ENCODE data around the gene PRH1.

PRH1 gene

DNA sequence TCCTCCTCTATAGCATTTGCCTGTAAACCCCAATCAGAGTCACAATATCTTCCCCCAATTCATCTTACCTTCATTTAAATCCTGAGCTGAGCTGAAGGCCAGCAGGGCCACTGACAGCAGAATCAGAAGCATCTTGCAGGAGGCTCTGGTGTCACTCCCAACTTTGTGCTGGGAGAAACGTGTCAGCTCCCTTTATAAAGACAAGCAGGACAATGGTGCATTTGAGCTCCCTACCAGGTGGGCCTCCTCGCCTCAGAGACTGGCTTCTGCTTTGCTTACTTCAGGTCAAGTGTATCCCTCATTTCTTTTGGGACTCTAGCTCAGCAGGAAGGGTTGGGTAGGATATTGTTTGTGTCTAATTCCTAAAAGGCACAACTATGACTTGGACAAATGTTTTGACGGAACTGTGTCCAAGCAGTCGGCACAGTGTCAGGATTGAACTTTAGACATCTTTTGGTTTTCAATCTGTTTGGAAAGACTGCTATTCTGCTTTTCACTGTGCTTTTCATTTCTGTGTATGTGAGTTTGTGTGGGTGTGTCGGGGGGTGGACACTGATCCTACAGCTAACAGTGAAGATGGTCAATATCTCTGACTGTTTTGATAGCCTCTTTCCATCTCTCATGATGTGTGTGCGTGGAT, at the start of gene PRH1:
Gene PRH1 (minus strand): TSS at position 170 of the 640 bp plus-strand sequence. CDS start 38 bp downstream, at position 132.
- Histone ChIP-seq H3K27me3 (ENCODE audit: insufficient read depth, insufficient read length) (no peaks in the 10 kb centered on the region), H3K9me3 (ENCODE audit: insufficient read depth, low read length) (no peaks in the 10 kb centered on the region), H3K36me3 (ENCODE audit: insufficient read depth, insufficient read length, low read length) (no peaks in the 10 kb centered on the region), H3K4me1 (ENCODE audit: insufficient read depth, insufficient read length) (no peaks in the 10 kb centered on the region), H3K4me3 (ENCODE audit: insufficient read length, low read depth) (no peak within 1 kb of the TSS), H3K9ac (ENCODE audit: insufficient read length, low read depth) (no peak within 1 kb of the TSS)
- no peak for DNase-seq (ENCODE audit: low read depth, low spot score)
- no peak for TF ChIP-seq ZNF274 (IDR thresholded peaks at IDR 0.05; ENCODE audit: low read depth, low read length)
- no peak for TF ChIP-seq YY1 (IDR thresholded peaks at IDR 0.05; ENCODE audit: insufficient read depth, insufficient read length)
- no peak for TF ChIP-seq SUZ12 (IDR thresholded peaks at IDR 0.05; ENCODE audit: extremely low read depth, insufficient read depth, insufficient read length)

DNA sequence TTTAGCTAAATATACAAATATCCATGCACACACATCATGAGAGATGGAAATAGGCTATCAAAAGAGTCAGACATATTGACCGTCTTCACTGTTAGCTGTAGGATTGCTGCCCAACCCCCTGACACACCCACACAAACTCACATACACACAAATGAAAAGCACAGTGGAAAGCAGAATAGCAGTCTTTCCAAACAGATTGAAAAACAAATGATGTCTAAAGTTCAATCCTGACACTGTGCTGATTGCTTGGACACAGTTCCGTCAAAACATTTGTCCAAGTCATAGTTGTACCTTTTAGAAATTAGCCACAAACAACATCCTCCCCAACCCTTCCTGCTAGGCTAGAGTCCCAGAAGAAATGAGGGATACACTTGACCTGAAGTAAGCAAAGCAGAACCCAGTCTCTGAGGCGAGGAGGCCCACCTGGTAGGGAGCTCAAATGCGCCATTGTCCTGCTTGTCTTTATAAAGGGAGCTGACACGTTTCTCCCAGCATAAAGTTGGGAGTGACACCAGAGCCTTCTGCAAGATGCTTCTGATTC, 44.8 kb upstream of the PRH1 start, which contains the start of gene PRH2:
Gene PRH2 (plus strand): TSS at position 491 of the 541 bp plus-strand sequence. CDS start 38 bp downstream, at position 529.
- Histone ChIP-seq H3K9ac (ENCODE audit: insufficient read length, low read depth) (no peak within 1 kb of the TSS), H3K36me3 (ENCODE audit: insufficient read depth, insufficient read length, low read length) (no peaks in the 10 kb centered on the region), H3K27me3 (ENCODE audit: insufficient read depth, insufficient read length) (no peaks in the 10 kb centered on the region), H3K4me1 (ENCODE audit: insufficient read depth, insufficient read length) (no peaks in the 10 kb centered on the region), H3K9me3 (ENCODE audit: insufficient read depth, low read length) (no peaks in the 10 kb centered on the region), H3K4me3 (ENCODE audit: insufficient read length, low read depth) (no peak within 1 kb of the TSS)
- TF ChIP-seq YY1 (IDR thresholded peaks at IDR 0.05; ENCODE audit: insufficient read depth, insufficient read length) (no peak), ZNF274 (IDR thresholded peaks at IDR 0.05; ENCODE audit: low read depth, low read length) (no peak), SUZ12 (IDR thresholded peaks at IDR 0.05; ENCODE audit: extremely low read depth, insufficient read depth, insufficient read length) (no peak)
- DNase-seq (ENCODE audit: low read depth, low spot score) = no peak

DNA sequence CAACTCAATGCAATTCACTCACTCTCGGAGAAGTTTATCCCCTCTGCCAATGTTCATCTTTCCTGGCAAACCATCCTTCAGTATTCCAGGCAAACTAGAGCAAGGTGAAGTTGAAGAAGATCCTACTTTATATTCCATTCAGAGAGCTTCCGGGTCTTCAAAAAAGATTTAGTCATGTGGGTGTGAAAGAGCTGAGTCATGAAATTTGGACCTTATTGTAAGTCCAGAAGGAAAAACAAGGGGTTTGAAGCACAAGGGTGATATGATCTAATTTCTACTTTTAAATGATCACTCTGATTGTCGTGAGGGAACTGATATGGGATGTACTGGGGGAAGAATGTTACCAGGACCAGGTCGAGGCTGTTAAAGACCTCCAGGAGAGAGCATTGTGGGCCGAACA, 42.2 kb upstream of the PRH1 start:
- DNase-seq (ENCODE audit: low read depth, low spot score) = no peak
- H3K9ac ChIP-seq (ENCODE audit: insufficient read length, low read depth) = no peak overlapping the region
- no peak for TF ChIP-seq YY1 (IDR thresholded peaks at IDR 0.05; ENCODE audit: insufficient read depth, insufficient read length)
- TF ChIP-seq SUZ12 (IDR thresholded peaks at IDR 0.05; ENCODE audit: extremely low read depth, insufficient read depth, insufficient read length) = no peak
- TF ChIP-seq ZNF274 (IDR thresholded peaks at IDR 0.05; ENCODE audit: low read depth, low read length) = no peak
- no peaks in the 10 kb centered on the region for H3K9me3 ChIP-seq (ENCODE audit: insufficient read depth, low read length)
- H3K4me1 ChIP-seq (ENCODE audit: insufficient read depth, insufficient read length) = no peaks in the 10 kb centered on the region
- no peaks in the 10 kb centered on the region for H3K36me3 ChIP-seq (ENCODE audit: insufficient read depth, insufficient read length, low read length)
- no peak overlapping the region for H3K4me3 ChIP-seq (ENCODE audit: insufficient read length, low read depth)
- no peaks in the 10 kb centered on the region for H3K27me3 ChIP-seq (ENCODE audit: insufficient read depth, insufficient read length)

DNA sequence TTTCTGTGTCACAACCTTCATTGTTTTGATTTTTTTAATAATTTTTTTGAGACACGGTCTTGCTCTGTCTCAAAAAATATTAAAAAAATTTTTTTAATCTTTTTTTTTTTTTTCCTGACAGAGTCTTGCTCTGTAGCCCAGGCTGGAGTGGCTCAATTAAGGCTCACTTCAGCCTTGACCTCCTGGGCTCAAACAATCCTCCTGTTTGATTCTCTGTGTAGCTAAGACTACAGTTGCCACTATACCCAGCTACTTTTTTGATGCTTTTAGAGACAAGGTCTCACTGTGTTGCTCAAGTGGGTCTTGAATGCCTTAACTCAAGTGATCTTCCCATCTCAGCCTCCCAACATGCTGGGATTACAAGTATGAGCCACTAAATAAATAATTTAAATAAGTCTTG, 35.8 kb upstream of the PRH1 start:
- Histone ChIP-seq H3K36me3 (ENCODE audit: insufficient read depth, insufficient read length, low read length) (no peaks in the 10 kb centered on the region), H3K27me3 (ENCODE audit: insufficient read depth, insufficient read length) (no peaks in the 10 kb centered on the region), H3K9me3 (ENCODE audit: insufficient read depth, low read length) (no peaks in the 10 kb centered on the region), H3K4me3 (ENCODE audit: insufficient read length, low read depth) (no peak overlapping the region), H3K4me1 (ENCODE audit: insufficient read depth, insufficient read length) (no peaks in the 10 kb centered on the region), H3K9ac (ENCODE audit: insufficient read length, low read depth) (no peak overlapping the region)
- DNase-seq (ENCODE audit: low read depth, low spot score) = no peak
- TF ChIP-seq YY1 (IDR thresholded peaks at IDR 0.05; ENCODE audit: insufficient read depth, insufficient read length) (no peak), SUZ12 (IDR thresholded peaks at IDR 0.05; ENCODE audit: extremely low read depth, insufficient read depth, insufficient read length) (no peak), ZNF274 (IDR thresholded peaks at IDR 0.05; ENCODE audit: low read depth, low read length) (no peak)

DNA sequence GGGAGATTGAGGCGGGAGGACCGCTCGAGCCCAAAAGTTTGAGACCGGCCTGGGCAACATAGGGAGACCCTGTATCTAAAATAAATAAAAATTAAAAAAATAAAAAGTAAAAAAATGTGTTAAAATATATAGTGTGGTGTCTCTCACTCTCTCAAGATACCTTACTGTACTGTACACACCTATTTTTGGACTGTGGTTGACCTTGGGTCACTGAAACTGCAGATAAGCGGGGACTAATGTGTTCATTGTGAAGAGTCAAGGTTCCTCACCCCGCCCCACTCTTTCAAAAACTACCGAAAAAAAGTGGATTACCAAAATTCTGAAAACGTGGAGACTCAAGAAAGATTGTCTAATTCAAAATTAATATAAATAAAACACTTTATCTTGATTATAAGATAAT, 26.3 kb upstream of the PRH1 start:
- H3K9me3 ChIP-seq (ENCODE audit: insufficient read depth, low read length) = 0 out of 2 replicates have a peak, but pooled peaks cover 6% of the 10 kb centered on the region
- H3K9ac ChIP-seq (ENCODE audit: insufficient read length, low read depth) = no peak overlapping the region
- no peak for TF ChIP-seq YY1 (IDR thresholded peaks at IDR 0.05; ENCODE audit: insufficient read depth, insufficient read length)
- no peak for TF ChIP-seq ZNF274 (IDR thresholded peaks at IDR 0.05; ENCODE audit: low read depth, low read length)
- no peak for TF ChIP-seq SUZ12 (IDR thresholded peaks at IDR 0.05; ENCODE audit: extremely low read depth, insufficient read depth, insufficient read length)
- no peaks in the 10 kb centered on the region for H3K4me1 ChIP-seq (ENCODE audit: insufficient read depth, insufficient read length)
- no peaks in the 10 kb centered on the region for H3K27me3 ChIP-seq (ENCODE audit: insufficient read depth, insufficient read length)
- no peak for DNase-seq (ENCODE audit: low read depth, low spot score)
- H3K36me3 ChIP-seq (ENCODE audit: insufficient read depth, insufficient read length, low read length) = no peaks in the 10 kb centered on the region
- no peak overlapping the region for H3K4me3 ChIP-seq (ENCODE audit: insufficient read length, low read depth)

DNA sequence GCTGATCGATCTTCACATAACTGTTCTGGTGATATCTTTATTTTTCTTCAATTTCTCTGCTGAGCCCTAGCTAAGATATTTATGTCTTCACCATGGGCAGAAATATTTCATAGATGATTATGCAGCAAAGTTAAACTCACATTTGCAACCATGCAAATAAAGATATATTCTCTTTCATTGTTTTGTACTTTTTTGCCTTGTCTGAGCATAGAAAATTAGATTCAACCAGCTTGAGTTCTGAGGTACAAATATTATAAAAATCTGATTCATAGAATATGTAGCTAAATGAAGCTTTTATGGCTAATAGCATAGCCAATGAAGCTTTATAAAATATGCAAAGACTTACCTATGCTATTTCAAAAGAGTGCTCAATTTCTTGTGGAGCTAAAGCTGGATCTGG, 25.4 kb upstream of the PRH1 start, which contains the start of gene TAS2R13:
Gene TAS2R13 (minus strand): TSS at position 101 of the 400 bp plus-strand sequence. CDS start 264 bp downstream, outside the sequence.
- Histone ChIP-seq H3K9me3 (ENCODE audit: insufficient read depth, low read length) (peaks cover 16% of the 10 kb centered on the region; the same call in 1 of the 2 replicates), H3K27me3 (ENCODE audit: insufficient read depth, insufficient read length) (no peaks in the 10 kb centered on the region), H3K4me1 (ENCODE audit: insufficient read depth, insufficient read length) (no peaks in the 10 kb centered on the region), H3K9ac (ENCODE audit: insufficient read length, low read depth) (no peak within 1 kb of the TSS), H3K36me3 (ENCODE audit: insufficient read depth, insufficient read length, low read length) (no peaks in the 10 kb centered on the region), H3K4me3 (ENCODE audit: insufficient read length, low read depth) (no peak within 1 kb of the TSS)
- TF ChIP-seq YY1 (IDR thresholded peaks at IDR 0.05; ENCODE audit: insufficient read depth, insufficient read length) (no peak), ZNF274 (IDR thresholded peaks at IDR 0.05; ENCODE audit: low read depth, low read length) (no peak), SUZ12 (IDR thresholded peaks at IDR 0.05; ENCODE audit: extremely low read depth, insufficient read depth, insufficient read length) (no peak)
- DNase-seq (ENCODE audit: low read depth, low spot score) = no peak

DNA sequence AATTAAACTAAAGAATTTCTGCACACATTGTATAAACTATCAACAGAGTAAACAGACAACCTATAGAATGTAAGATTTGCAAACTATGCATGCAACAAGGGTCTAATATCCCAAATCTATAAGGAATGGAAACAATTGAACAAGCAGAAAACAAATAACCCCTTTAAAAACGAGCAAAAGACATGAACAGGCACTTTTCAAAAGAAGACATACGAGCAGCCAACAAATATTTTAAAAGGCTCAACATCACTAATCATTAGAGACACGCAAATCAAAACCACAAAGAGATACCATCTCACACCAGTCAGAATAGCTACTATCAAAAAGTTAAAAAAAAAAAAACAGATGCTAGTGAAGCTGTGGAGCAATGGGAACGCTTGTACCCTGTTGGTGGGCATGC, 20.6 kb upstream of the PRH1 start:
- TF ChIP-seq YY1 (IDR thresholded peaks at IDR 0.05; ENCODE audit: insufficient read depth, insufficient read length) = no peak
- TF ChIP-seq SUZ12 (IDR thresholded peaks at IDR 0.05; ENCODE audit: extremely low read depth, insufficient read depth, insufficient read length) = no peak
- TF ChIP-seq ZNF274 (IDR thresholded peaks at IDR 0.05; ENCODE audit: low read depth, low read length) = no peak
- no peaks in the 10 kb centered on the region for H3K4me1 ChIP-seq (ENCODE audit: insufficient read depth, insufficient read length)
- H3K9ac ChIP-seq (ENCODE audit: insufficient read length, low read depth) = no peak overlapping the region
- peaks cover 36% of the 10 kb centered on the region; the same call in 1 of the 2 replicates for H3K9me3 ChIP-seq (ENCODE audit: insufficient read depth, low read length)
- H3K36me3 ChIP-seq (ENCODE audit: insufficient read depth, insufficient read length, low read length) = no peaks in the 10 kb centered on the region
- no peak for DNase-seq (ENCODE audit: low read depth, low spot score)
- no peak overlapping the region for H3K4me3 ChIP-seq (ENCODE audit: insufficient read length, low read depth)
- no peaks in the 10 kb centered on the region for H3K27me3 ChIP-seq (ENCODE audit: insufficient read depth, insufficient read length)

Measured in NT2/D1 (cell line).